Measurements from ENCODE around the gene TPRG1.

DNA sequence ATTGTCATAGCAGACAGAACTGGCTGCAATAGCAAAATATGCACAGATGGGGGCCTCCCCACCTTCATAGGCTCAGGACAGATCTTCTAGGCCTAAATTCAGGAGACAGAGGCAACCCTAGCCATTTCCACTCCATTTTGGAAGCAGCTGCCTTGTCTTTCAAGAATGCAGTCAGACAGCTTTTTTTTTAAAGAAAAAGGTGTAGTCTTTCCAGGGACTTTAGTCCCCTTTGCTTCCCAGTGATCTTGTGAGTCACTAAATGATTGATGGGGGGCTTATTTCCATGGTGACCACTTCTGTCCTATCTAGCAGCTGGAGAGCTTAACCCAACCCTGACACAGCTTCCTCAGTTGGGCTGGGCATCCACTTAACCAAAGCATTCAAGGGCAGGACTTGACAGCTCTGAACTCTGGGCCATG, 165.9 kb downstream of the TPRG1 start:
- TF ChIP-seq POLR2AphosphoS5 (IDR thresholded peaks at IDR 0.05; ENCODE audit: insufficient read depth in 1 of 2, low read depth in 1 of 2) (no peak), POLR2A (IDR thresholded peaks at IDR 0.05) (no peak)
- TF ChIP-seq, protein P1, sequence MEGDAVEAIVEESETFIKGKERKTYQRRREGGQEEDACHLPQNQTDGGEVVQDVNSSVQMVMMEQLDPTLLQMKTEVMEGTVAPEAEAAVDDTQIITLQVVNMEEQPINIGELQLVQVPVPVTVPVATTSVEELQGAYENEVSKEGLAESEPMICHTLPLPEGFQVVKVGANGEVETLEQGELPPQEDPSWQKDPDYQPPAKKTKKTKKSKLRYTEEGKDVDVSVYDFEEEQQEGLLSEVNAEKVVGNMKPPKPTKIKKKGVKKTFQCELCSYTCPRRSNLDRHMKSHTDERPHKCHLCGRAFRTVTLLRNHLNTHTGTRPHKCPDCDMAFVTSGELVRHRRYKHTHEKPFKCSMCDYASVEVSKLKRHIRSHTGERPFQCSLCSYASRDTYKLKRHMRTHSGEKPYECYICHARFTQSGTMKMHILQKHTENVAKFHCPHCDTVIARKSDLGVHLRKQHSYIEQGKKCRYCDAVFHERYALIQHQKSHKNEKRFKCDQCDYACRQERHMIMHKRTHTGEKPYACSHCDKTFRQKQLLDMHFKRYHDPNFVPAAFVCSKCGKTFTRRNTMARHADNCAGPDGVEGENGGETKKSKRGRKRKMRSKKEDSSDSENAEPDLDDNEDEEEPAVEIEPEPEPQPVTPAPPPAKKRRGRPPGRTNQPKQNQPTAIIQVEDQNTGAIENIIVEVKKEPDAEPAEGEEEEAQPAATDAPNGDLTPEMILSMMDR (IDR thresholded peaks at IDR 0.05): no peak

Data from vagina (tissue), 2 donors.